SU-DHL-6 (cell line): Measurements from ENCODE around the gene NOX3.

Experiments used
- H2AFZ ChIP-seq: fragments of 200-600 bp; sonication (generic); 2 replicates; pipeline ENCODE4 v1.6.1; 2014; ENCODE audit warnings: low read depth, mild to moderate bottlenecking, moderate library complexity, mixed read lengths, antibody characterized with exemption, low read length; ENCODE audit not compliant: severe bottlenecking
- H3F3A ChIP-seq: fragments of 200-600 bp; shearing (Covaris generic); 2 replicates; pipeline ENCODE4 v1.6.0; 2016; ENCODE audit warnings: antibody characterized with exemption, mild to moderate bottlenecking; ENCODE audit not compliant: insufficient read depth
- H3K27ac ChIP-seq: fragments of 200-600 bp; sonication (generic); 2 replicates; pipeline ENCODE4 v1.5.1; 2016; ENCODE audit warnings: low read depth, mild to moderate bottlenecking, low read length, moderate library complexity, mixed read lengths
- H3K27me3 ChIP-seq: fragments of 200-600 bp; sonication (generic), shearing (Covaris generic); 2 replicates; pipeline ENCODE4 v1.6.0; 2014; ENCODE audit warnings: mild to moderate bottlenecking, low read length
- H3K36me3 ChIP-seq: fragments of 200-600 bp; sonication (generic); 2 replicates; pipeline ENCODE4 v1.6.1; 2014; ENCODE audit warnings: mild to moderate bottlenecking, low read length, mixed read lengths
- H3K4me2 ChIP-seq: fragments of 300-600, 200-600 bp; shearing (Covaris generic), sonication (generic); 2 replicates; pipeline ENCODE4 v1.6.0; 2014; ENCODE audit warnings: low read length, low read depth, mild to moderate bottlenecking; ENCODE audit not compliant: poor library complexity, severe bottlenecking
- H3K4me3 ChIP-seq: fragments of 200-600 bp; sonication (generic); 2 replicates; pipeline ENCODE4 v1.5.1; 2014; ENCODE audit warnings: antibody characterized with exemption, low read length, mild to moderate bottlenecking, mixed read lengths; ENCODE audit not compliant: insufficient read depth, poor library complexity, severe bottlenecking
- H3K79me2 ChIP-seq: fragments of 200-600 bp; sonication (generic); 2 replicates; pipeline ENCODE4 v1.6.1; 2014; ENCODE audit warnings: mild to moderate bottlenecking, low read length, moderate library complexity; ENCODE audit not compliant: insufficient read depth
- H3K9ac ChIP-seq: fragments of 200-600 bp; sonication (generic); 2 replicates; pipeline ENCODE4 v1.7.0; 2014; ENCODE audit warnings: mild to moderate bottlenecking, low read length
- H3K9me2 ChIP-seq: fragments of 200-600 bp; sonication (generic); replicated peaks from 2 replicates; pipeline ENCODE4 v1.6.1; 2014; ENCODE audit warnings: low read length; ENCODE audit not compliant: insufficient read depth
- H3K9me3 ChIP-seq: fragments of 200-600 bp; sonication (generic); 2 replicates; pipeline ENCODE4 v1.6.1; 2014; ENCODE audit warnings: low read length, mixed read lengths; ENCODE audit not compliant: insufficient read depth
- H4K20me1 ChIP-seq: fragments of 200-600 bp; sonication (generic); 2 replicates; pipeline ENCODE4 v1.6.1; 2014; ENCODE audit warnings: low read depth, mild to moderate bottlenecking, antibody characterized with exemption, low read length, moderate library complexity, mixed read lengths
- EZH2phosphoT487 ChIP-seq: fragments of 200-600 bp; sonication (generic), shearing (Covaris generic); conservative IDR thresholded peaks from 2 replicates; pipeline ENCODE4 v1.6.1; 2018; ENCODE audit warnings: mild to moderate bottlenecking, antibody characterized with exemption, low read length, moderate library complexity, mixed read lengths
- TF ChIP-seq, protein P1 (sequence below): fragments of 200-600 bp; sonication (generic); IDR thresholded peaks from one replicate; pipeline ENCODE4 v1.5.1; 2017; ENCODE audit warnings: antibody characterized with exemption, mild to moderate bottlenecking, low read length, moderate library complexity; ENCODE audit not compliant: insufficient read depth, poor library complexity, severe bottlenecking

Gene NOX3

GRCh38 chr6:155402656-155403304, 52.9 kb downstream of the NOX3 start:
- no peaks in the 10 kb centered on the region for H3K27me3 ChIP-seq
- TF ChIP-seq, protein P1, sequence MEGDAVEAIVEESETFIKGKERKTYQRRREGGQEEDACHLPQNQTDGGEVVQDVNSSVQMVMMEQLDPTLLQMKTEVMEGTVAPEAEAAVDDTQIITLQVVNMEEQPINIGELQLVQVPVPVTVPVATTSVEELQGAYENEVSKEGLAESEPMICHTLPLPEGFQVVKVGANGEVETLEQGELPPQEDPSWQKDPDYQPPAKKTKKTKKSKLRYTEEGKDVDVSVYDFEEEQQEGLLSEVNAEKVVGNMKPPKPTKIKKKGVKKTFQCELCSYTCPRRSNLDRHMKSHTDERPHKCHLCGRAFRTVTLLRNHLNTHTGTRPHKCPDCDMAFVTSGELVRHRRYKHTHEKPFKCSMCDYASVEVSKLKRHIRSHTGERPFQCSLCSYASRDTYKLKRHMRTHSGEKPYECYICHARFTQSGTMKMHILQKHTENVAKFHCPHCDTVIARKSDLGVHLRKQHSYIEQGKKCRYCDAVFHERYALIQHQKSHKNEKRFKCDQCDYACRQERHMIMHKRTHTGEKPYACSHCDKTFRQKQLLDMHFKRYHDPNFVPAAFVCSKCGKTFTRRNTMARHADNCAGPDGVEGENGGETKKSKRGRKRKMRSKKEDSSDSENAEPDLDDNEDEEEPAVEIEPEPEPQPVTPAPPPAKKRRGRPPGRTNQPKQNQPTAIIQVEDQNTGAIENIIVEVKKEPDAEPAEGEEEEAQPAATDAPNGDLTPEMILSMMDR: no peak
- no peaks in the 10 kb centered on the region for H3K79me2 ChIP-seq
- no peak overlapping the region for H3K9ac ChIP-seq
- no peaks in the 10 kb centered on the region for H3K36me3 ChIP-seq
- no peaks in the 10 kb centered on the region for H3K9me2 ChIP-seq
- no peak overlapping the region for H3K27ac ChIP-seq
- H3K4me2 ChIP-seq: no peak overlapping the region
- no peaks in the 10 kb centered on the region for H3F3A ChIP-seq
- no peak overlapping the region for H3K4me3 ChIP-seq
- H3K9me3 ChIP-seq: no peaks in the 10 kb centered on the region
- H4K20me1 ChIP-seq: no peaks in the 10 kb centered on the region
- no peak overlapping the region for H2AFZ ChIP-seq

DNA sequence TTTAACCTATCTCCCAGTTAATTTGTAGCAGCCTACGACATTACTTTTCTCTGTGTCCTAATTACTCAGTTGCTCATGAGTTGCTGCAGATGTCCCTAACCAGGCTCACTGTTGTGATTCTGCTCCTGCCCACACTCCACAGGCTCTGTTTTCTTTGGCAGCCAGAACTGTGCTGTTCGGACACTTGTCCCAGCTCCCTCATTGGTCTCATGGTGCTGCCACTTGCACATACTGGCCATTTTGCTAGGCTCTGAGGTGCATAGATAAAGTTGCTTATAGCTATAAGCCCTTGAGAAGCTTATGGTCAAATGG, 55.0 kb downstream of the NOX3 start:
- Histone ChIP-seq H3K9me3 (no peaks in the 10 kb centered on the region), H3K4me2 (no peak overlapping the region), H3K79me2 (no peaks in the 10 kb centered on the region), H3K27me3 (no peaks in the 10 kb centered on the region), H3K4me3 (no peak overlapping the region), H3K36me3 (no peaks in the 10 kb centered on the region), H3K9me2 (no peaks in the 10 kb centered on the region), H4K20me1 (no peaks in the 10 kb centered on the region), H3K27ac (no peak overlapping the region), H3K9ac (no peak overlapping the region), H3F3A (no peaks in the 10 kb centered on the region), H2AFZ (no peak overlapping the region)
- no peak for TF ChIP-seq EZH2phosphoT487
- TF ChIP-seq, protein P1: no peak

DNA sequence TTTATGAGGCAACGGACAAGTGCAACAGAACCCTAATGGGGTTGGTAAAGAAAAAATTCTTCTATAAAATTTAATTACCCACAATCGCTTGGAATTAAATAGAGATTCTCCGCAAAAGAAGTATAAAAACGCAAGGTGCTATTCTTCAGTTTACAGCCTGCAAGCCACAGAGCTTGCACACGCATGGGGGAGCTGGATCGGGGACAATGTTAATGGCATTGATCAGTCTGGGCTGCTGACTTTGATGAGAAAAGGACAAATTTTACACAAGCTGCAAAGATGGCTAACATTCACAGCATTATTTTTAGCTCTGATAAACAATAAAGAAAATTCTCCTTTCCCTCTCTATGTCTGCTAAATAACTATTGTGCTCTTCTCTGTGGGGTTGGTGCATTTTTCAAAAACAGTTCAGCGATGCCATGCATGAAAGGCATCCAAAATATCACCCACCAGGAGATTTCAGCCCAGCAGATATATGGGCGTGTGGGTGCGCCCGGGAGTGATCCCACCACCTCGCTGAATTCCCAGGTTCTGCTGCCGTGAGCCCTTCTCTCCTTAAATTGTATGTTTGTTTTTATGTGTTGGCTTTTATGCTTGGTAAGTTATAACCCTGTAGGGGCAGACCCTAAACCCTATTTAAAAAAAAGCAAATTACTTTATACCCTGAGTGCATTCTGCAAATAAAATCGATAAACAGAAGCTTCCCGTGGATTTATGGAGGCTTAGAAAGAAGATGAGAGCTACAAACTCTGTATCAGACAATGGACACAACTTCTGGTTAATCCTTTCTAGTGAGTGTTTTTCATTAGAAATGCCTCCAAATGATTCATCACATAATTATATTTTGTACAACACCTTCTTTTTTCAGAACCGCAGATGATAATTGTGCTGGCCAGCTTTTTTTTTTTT, 55.6 kb downstream of the NOX3 start:
- H3K27me3 ChIP-seq: no peaks in the 10 kb centered on the region
- H4K20me1 ChIP-seq: no peaks in the 10 kb centered on the region
- no peaks in the 10 kb centered on the region for H3F3A ChIP-seq
- TF ChIP-seq EZH2phosphoT487: no peak
- TF ChIP-seq, protein P1: no peak
- H3K4me3 ChIP-seq: no peak overlapping the region
- no peak overlapping the region for H3K27ac ChIP-seq
- H3K79me2 ChIP-seq: no peaks in the 10 kb centered on the region
- no peaks in the 10 kb centered on the region for H3K9me3 ChIP-seq
- H2AFZ ChIP-seq: no peak overlapping the region
- H3K9ac ChIP-seq: no peak overlapping the region
- no peak overlapping the region for H3K4me2 ChIP-seq
- H3K9me2 ChIP-seq: no peaks in the 10 kb centered on the region
- no peaks in the 10 kb centered on the region for H3K36me3 ChIP-seq
